Activated CD8-positive, alpha-beta memory T cell treated with anti-CD3 and anti-CD28 coated beads for 1 hour (primary cell): Measurements from ENCODE around the gene SLC25A26.

Experiments used
- DNase-seq, 2 donors: peaks; one replicate each; pipeline ENCODE4 v3.0.0-alpha.2; 2020; ENCODE audit warnings: low read depth in 1 of 2; ENCODE audit errors: extremely low read depth in 1 of 2

Gene SLC25A26

DNA sequence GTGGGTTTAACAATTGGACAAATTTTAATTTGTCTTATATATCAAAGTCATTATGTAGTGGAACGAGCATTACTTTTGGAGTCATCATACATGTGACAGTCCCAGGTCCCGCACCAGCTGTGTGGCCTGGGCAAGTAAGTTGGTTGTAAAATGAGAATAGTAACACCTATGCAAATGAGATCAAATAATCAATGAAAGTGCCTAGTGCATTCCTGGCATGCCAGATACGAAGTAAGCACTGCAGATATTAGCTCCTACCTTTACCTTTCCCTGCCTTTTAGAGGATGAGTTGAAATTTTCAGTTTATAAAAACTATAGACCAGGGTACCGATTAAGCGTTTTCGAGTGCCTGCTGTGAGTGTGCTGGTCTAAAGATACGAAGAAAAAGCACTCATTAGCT lies 145.9 kb downstream of the SLC25A26 start:
- no peak for DNase-seq

DNA sequence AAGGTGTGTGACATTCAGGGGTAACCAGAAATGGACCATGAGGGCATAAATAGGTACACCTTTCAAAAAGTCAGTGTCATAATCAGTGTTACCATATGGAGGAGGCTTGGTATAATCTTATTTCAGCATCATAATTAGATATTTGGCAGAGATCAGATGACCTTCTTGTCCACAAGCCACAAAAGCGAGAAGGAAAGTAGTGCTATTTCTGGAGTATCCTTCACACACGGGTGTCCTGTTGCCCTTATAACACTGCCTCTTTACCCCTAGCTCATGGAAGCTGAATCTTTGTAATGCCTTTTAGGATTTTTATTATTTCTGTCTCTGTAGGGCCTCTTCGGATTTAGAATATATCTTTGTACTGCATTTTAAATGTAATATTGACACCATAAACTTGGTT lies 147.2 kb downstream of the SLC25A26 start:
- no peak for DNase-seq

DNA sequence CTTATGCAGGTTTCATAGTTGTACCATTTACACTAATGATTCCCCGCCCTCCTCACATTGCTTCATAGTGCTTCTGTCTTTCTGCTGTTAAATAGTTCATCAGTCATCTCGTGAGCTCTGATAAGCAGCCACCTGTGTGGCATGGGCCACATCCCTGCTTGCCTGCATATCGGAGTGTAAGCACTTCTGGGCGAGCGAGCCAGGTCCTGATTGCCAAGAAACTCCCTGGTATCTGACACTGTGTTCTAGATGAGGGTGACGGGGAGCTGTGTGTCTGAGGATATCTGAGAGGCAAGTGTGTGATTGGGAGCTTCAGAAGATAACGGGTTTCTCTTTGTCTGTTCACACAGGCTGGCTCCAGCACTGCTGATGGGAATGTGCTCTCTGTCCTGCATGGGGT lies 149.4 kb downstream of the SLC25A26 start:
- DNase-seq, result no peak

DNA sequence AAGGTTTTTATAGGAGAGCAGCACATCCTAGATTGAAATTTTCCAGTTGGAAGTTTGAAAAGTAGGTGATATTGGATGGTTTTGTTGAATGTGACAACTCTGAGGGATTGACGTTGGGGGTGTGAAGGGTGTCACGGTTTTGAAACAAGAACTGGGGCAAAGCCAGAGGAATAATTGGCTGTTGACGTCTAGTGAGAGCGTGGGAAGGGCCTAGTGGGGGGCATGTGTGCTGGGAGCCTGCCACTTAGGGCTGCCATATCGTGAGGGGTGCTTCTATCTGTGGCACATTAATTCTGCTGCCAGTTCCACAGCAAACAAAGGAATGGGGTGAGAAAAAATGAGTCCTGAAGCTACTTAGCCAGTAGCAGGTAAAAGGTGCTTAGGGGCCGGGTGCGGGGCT lies 150.6 kb downstream of the SLC25A26 start:
- DNase-seq, result no peak

DNA sequence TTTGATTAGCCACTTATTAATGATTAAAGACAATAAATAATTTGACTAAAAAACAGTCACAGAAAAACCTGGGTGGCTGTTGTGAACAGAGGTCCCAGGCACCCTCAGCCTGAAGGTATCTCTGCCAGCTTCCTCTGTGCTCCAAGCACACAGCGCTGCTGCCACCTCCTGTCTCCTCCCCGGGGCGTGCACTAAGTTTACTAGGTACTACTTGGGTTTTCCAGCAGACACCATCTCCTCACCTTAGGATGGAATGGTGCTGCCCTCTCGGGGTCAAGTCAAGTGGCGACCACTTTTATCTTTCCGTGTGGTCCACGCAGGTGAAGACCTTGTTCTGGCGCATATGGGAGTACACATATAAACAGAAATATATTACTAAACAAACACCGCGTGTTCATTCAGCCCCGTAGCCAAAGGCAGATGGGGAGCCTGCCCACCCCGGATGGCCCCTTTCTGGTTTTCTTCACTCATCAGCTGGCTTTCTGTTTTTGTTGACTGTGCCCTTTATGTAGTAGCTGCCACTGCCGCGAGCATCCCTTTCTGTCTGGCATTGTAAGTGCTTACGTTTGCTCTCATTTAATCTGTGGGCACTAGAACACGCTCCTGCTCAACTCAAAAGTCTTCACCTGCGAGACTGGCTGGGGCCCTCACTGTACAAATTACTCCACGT lies 152.0 kb downstream of the SLC25A26 start:
- peak; percentile 8 to 22 for DNase-seq

DNA sequence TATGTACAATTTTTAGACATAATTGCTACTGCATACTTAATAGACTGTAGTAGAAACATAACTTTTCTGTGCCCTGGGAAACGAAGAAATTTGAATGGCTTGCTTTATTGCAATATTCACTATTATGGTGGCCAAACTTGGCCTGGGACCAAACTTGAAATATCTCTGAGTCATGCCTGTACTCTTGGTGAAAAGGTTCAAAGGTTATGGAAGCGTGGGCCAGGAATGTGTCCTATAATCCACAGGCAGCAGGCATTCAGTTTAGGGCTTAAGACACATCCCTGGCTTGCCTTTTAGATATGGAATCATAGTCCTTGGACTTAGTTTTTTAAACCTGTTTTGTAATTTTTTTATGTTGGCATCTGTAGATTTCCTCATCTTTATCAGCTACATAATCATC lies 155.8 kb downstream of the SLC25A26 start:
- no peak for DNase-seq

DNA sequence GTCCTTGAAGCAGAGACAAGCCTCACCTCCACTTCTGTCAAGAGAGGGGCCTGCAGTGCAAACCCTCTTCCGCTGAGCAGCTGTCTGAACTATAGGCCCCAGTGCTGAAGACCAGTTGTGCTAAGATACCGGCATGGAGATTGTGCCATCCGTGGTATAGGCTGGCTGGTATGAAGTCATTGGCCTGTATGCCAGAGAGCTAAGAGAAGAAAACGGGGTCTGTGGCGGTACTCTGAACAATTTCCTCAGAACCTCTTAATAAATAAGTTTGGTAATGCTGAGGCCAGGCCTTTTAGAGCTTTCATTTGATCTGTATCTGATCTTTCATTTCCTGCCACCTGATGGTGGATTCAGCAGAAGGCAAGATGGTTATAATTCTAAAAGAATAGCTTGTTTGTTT lies 157.0 kb downstream of the SLC25A26 start:
- no peak for DNase-seq

DNA sequence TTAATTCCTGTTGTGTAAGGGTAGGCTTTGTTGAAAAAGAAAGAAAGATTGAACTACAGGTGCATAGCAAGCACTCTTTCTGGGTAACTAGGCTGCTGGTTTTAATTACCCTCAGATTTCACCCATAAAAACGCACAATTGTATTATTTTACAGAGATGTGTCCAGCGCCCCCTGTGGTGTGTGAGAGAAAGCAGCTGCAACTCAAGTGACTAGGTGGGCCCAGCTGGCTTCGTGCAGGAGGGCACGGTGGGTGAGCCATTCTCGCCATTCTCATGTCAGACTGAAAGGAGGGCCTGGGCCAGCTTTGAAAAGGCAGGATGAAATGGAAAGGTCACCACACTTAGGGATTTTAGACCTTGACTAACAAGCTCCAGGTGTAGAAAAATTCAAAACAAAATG lies 157.5 kb downstream of the SLC25A26 start:
- DNase-seq, result peak in 1 of 2 donors; percentile 14

DNA sequence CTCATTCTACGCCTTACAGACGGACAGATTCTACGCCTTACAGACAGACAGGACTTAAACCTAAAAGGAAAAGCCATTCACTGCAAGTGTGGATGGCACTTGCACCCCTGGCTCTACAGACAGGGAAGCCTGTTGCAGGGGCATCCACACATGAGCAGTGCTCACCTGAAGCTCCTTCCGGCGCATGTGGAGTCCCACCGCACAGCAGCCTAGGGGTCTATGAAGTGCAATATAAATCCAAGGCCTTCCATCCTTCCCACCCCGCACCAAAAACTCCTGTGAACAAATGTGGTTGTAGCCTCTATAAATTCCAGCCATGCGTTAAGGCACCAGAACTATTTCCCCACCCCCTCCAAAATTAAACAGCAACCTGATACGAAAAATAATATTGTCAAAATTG lies 158.8 kb downstream of the SLC25A26 start:
- DNase-seq, result no peak

DNA sequence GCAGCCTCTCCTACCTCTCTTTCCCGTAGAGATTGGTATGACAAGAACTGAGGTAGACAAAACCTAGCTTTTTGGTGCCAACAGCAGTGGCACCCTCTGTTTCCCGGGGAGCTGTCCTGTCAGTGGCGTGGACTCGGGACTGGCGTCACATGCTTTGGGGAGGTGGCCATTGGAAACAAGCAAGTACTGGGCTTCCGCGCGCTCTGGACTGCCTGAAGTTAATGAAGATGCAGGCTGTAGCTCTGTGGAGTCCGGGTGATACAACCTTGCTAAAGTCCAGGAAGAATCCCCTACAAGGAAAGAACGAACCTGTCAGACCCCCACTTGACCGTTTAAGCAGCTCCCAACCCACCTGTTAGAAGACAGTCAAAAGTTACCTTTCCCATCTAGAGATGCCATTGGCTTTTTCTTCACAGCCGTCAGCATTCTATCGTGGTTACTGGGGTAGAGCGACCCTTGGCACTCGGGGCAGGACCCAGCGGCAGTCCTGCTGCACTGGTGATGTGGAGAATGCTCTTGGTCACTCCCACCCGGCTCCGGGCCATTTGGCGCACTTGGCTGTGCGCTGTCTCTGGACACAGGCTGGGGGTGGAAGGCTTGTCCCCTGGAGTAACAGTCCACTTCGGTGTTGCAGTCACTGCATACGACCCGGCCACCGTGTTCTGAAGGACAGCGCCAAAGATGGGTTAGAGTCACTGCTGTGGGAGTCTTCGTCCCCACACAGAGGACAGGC lies 159.6 kb downstream of the SLC25A26 start:
- no peak for DNase-seq

DNA sequence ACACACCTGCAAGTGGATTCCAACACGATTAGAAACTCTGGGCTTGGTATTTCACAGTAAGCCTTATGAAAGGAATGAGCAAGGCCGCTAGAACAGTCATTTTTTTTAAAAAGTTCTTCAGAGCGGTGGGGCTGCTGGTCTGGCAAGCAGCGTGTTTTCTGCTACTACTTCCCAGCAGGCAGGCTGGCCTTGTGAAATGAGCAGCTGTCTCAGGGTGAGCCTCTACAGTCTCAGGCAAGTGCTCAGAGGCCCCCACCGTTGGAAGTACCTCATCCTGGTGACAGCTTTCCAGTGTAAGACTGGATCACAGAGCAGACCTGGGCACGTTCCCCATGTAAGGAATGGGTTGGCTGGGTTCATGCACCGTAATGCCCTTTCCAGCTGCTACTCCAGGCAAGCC lies 160.8 kb downstream of the SLC25A26 start:
- no peak for DNase-seq

DNA sequence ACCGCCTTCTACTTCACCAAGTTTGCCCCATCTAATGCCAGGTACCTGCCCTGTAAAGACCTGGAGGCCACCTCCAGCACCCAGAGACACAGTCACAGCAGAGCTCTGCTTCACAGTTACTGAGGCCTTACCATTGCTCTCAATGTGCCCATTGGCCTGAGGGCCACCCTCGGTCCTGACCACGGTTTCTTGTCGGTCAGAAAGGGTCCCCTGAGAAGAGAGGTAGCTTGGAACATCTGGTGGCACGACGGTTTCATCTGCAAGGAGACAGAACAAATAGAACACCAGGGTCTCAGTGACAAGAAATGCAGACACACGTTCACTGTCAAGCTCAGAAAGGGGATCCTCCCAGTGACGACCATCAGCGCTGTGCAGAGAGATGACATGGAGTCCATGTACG lies 161.3 kb downstream of the SLC25A26 start:
- DNase-seq, result no peak

DNA sequence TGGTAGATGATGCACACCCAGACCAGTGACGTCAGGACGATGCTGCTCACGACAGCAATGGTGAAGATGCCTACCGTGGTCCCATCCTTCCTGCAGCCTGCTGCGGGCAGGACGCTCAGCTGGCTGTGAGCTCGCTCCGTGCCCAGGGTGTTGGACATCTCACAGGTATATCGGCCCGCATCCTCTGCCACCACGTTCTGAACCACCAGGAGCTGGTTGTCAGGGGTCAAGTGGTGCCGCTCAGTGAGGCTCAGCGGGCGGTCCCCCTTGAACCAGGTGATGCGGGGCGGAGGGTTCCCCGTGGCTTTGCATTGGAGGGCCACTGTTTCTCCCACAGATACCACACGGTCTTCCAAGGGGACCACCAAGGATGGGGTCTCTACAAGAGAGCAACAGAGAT lies 162.2 kb downstream of the SLC25A26 start:
- DNase-seq, result no peak

DNA sequence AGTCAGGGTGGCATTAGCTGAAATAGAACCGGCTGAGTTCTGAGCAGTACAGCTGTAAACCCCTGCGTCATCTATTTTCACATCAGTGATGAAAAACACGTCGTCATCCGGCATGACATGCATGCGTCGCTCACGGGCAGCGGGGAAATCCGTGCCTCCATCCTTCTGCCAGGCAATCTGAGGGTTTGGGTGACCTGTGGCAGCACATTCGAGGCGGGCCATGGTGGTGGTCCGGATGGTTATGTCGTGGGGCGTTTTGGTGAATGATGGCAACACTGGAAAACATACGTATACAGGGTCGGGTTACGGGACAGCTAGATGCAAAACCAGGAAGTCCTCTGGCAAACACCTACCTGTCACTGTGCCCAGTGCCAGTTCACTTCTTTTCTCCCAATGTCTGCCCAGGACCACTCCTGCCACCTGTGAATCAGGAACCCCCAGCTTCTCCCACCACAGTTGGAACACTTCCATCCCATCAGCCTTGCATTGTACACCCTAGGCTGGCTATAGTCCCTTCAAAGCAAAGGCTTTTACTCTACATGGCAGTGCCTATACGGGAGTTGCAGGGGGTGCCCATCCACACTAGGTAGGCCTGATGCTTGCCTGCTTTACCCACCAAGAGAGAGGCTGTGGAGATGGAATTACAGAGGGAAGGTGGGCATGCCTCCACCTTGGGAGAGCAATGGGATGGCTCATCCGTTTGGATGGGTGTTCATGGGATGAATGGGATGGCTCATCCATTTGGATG lies 163.4 kb downstream of the SLC25A26 start:
- DNase-seq, result no peak

DNA sequence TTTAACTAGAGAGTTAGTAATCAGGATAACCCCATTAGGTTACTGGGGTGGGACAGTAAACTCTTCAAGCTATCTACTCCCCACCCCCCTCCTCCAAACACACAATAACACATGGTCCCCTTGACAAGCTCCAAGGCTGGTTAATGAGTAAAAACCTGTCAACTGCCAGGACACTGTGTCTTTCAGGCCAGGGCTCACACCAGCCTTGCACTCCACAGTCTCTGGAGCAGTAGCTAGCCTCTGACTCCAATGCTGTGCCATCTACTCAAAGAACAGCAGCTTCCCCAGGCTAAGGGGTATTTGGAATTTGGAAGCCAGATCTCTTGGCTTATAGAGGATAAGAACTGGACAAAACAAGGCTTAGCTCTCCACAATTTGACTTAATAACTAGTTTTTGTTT lies 164.3 kb downstream of the SLC25A26 start:
- DNase-seq, result no peak

DNA sequence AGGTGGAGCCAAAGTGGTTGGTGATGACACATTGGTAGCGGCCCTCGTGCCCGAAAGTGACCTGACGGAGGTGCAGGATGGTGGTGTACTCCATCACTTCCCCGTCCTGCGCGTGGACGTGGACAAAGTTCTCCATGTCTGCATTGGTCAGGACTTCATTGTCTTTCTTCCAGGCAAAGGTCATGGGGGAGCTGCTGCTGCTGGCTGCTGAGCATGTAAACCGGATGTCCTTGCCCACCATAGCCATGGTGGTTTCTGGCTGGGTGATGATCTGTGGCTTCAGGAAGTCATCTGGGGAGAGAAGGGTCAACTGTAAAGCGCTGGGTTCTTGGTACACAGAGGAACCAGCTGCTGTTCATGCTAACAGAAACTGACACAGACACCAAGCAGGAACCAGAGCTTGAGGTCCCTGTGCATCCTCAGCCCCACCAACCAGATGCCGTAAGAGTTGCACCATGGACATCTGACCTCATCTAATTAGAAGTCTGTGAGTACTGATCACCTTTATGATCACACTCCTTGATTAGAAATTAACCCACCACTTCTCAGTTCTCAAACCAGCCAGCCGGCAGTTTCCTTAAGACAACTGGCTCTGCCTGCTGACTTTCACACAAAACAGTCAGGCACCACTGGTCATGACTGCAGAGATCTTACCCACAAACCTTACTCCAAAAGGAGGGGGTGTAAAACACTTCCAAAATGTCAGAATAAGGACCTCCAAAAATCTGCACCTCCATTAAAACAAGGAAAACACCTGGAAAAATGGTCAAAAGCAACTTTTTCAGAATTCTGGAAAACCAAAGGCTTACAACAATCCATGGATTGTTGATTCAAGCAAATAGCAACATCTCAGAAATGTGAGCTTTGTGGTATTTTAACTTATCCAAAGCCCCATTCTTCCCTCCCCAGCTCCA lies 165.5 kb downstream of the SLC25A26 start:
- no peak for DNase-seq

DNA sequence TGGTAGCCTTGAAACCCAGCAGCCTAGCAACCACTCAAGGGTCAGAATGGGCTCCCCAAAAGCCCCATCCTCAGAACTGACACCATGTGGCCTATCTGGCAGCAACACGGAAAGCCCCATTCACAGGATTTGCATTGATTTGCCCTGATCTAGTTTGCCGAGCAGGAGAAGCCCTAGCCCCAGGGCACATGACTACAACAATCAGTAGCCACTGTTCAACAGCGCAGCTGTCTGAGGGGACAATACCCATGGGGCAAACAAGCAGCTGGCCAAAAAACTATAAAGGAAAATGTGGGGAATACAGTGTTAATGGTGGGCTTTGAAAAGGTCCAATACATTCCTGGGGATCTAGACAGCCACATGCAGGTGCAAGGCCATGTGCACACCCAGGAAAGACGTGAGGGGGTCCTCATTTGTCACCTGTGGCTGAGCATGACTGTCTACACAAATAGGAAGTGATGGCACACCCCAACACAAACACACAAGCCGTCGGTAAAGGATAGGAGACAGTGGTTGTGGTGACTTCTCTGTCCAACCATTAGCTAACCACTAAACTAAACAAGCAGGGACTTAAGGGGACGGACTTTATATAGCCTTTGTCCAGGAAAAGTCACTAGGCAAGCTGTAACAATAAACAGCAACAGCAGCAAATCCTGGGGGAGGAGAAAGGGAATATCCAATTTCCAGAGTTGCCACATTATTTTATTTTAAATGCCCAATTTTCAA lies 166.3 kb downstream of the SLC25A26 start:
- no peak for DNase-seq

DNA sequence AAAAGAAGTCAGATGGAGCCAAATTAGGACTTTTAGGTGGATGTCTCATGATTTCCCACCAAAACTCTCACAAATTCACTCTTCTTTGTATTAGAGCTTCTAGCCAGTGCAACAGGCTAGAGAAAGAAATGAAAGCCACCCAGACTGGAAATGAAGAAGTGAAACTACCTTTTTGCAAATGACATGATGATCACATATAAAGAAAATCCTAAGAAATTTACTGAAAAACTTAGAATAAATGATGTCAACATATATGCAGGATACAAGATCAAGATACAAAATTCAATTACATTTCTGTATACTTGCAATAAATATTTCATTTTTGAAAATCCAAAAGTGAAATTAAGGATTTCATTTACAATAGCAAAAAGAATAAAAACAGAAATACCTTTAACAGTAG lies 169.2 kb downstream of the SLC25A26 start:
- no peak for DNase-seq

DNA sequence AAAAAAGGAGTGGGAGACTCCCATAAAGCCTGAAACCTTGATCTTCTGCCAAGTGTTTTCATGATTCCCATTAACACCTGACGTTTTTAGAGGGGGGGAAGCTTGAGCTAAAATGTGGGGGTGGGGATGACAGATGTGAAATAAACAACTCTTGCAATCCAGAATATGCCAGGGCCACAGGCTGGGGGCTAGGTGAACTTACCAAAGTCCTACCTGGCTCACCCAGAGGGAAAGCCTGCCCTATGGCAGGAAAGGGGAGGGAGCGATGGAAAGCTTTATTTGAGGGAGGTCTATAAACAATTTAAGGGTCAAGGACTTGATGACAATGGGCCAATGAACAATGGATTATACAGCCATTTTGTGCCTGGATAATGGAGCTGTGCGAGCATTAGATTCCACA lies 171.7 kb downstream of the SLC25A26 start:
- no peak for DNase-seq

DNA sequence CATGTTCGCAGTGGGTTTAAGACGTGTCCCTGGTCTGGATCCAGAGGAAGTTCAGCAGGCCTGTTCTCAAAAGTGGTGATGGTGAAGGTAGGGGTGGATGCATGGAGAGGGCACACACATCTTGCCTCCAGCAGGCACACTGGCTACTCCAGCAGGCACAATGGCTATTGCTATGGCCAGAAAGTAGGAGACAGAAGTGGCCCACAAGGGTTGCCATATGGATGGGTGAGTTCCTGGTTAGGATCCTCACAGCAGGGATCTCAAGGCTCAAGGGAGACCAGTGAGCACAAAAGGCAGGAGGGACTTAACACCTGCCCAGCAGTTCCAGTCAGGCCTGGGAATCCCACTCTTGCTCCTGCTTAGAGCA lies 172.1 kb downstream of the SLC25A26 start:
- no peak for DNase-seq
